ENCODE data around the gene XRCC3. TPM values are rescaled to one million over a fixed set of nuclear protein-coding genes. Genes with fewer than 3 reads are reported as not detected.
"Not testable (repeated sequence)": the region's sequence is repeated elsewhere in the genome, so short reads cannot be mapped to it uniquely, and the experiment has no call there.

Gene XRCC3
- total RNA-seq, 2 donors from 2014 or later = 37.3 to 112 TPM

GRCh38 chr14:103654619-103655018 lies 60.6 kb downstream of the XRCC3 start:
- Mint-ChIP-seq H3K9me3 (no peaks in the 10 kb centered on the region), H3K36me3 (peaks cover 13% of the 10 kb centered on the region)

GRCh38 chr14:103653805-103654204 lies 61.4 kb downstream of the XRCC3 start:
- peak in 1 of 2 donors; percentile 64 for ATAC-seq
- Mint-ChIP-seq H3K4me1 (ENCODE audit: low read depth in 2 of 2) (peaks cover 10 to 31% of the 10 kb centered on the region in 2 donors), H3K36me3 (peaks cover 12% of the 10 kb centered on the region), H3K27me3 (no peaks in the 10 kb centered on the region), H3K4me3 (no peak overlapping the region), H3K27ac (peak overlapping the region; percentile 9 to 88), H3K9me3 (no peaks in the 10 kb centered on the region)
- no peak for DNase-seq (ENCODE audit: low spot score)

More at GRCh38 chr14:103654619-103655018, 60.6 kb downstream of the XRCC3 start:
- Mint-ChIP-seq H3K27ac (peak overlapping the region; percentile 9 to 88), H3K4me1 (ENCODE audit: low read depth in 2 of 2) (peaks cover 10 to 31% of the 10 kb centered on the region in 2 donors), H3K27me3 (no peaks in the 10 kb centered on the region), H3K4me3 (no peak overlapping the region)
- ATAC-seq = no peak
- no peak for DNase-seq (ENCODE audit: low spot score)

DNA sequence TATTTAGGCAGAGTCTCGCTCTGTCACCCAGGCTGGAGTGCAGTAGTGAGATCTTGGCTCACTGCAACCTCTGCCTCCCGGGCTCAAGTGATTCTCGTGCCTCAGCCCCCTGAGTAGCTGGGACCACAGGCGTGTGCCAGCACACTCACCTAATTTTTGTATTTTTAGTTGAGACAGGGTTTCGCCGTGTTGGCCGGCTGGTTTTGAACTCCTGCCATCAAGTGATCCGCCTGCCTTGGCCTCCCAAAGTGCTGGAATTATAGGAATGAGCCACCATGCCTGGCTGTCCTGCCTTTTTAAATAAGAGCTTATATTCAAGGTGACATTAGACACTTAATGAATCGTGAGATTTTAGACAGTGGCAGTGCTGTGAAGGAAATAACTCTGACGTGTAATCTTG lies 61.9 kb downstream of the XRCC3 start:
- H3K4me3 Mint-ChIP-seq; ATAC-seq; DNase-seq (ENCODE audit: low spot score); H3K9me3 Mint-ChIP-seq; H3K27me3 Mint-ChIP-seq: not testable (repeated sequence)
- peaks cover 10 to 31% of the 10 kb centered on the region in 2 donors for H3K4me1 Mint-ChIP-seq (ENCODE audit: low read depth in 2 of 2)
- peak overlapping the region; percentile 9 to 88 for H3K27ac Mint-ChIP-seq
- peaks cover 12% of the 10 kb centered on the region for H3K36me3 Mint-ChIP-seq

DNA sequence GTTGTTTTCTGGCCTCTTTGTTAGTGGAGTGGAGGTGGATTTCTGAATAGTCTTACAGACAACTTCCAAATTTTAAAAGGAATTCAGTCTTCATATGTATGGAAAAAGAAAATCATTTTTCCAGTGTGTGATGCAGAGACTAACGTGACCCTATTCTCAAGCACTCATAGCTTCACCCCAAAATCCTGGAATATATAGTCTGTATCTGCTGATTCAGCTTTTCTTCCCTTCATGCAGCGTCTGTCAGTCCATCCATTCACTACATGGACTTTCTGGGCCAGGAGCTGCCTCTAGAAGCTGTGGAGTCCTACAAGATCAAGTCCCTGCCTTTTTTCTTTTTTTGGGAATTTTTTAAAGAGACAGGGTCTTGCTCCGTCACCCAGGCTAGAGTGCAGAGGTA lies 62.4 kb downstream of the XRCC3 start:
- Mint-ChIP-seq H3K36me3 (peaks cover 12% of the 10 kb centered on the region), H3K9me3 (no peaks in the 10 kb centered on the region), H3K4me1 (ENCODE audit: low read depth in 2 of 2) (peaks cover 10 to 28% of the 10 kb centered on the region in 2 donors), H3K27ac (no peak overlapping the region), H3K27me3 (no peaks in the 10 kb centered on the region), H3K4me3 (no peak overlapping the region)
- DNase-seq (ENCODE audit: low spot score) (no peak), ATAC-seq (no peak)

GRCh38 chr14:103651585-103651984 lies 63.7 kb downstream of the XRCC3 start:
- Mint-ChIP-seq H3K9me3 (no peaks in the 10 kb centered on the region), H3K4me3 (no peak overlapping the region), H3K27me3 (no peaks in the 10 kb centered on the region), H3K36me3 (peaks cover 11% of the 10 kb centered on the region), H3K27ac (peak overlapping the region in 1 of 2 donors; percentile 14), H3K4me1 (ENCODE audit: low read depth in 2 of 2) (peaks cover 9 to 31% of the 10 kb centered on the region in 2 donors)
- no peak for ATAC-seq
- DNase-seq (ENCODE audit: low spot score) = no peak

GRCh38 chr14:103650213-103650612 lies 65.0 kb downstream of the XRCC3 start:
- H3K27ac Mint-ChIP-seq = no peak overlapping the region
- no peak overlapping the region for H3K4me3 Mint-ChIP-seq
- peaks cover 7 to 34% of the 10 kb centered on the region in 2 donors for H3K4me1 Mint-ChIP-seq (ENCODE audit: low read depth in 2 of 2)
- DNase-seq (ENCODE audit: low spot score) = no peak
- H3K27me3 Mint-ChIP-seq = no peaks in the 10 kb centered on the region
- H3K36me3 Mint-ChIP-seq = peaks cover 8% of the 10 kb centered on the region
- no peak for ATAC-seq
- no peaks in the 10 kb centered on the region for H3K9me3 Mint-ChIP-seq

DNA sequence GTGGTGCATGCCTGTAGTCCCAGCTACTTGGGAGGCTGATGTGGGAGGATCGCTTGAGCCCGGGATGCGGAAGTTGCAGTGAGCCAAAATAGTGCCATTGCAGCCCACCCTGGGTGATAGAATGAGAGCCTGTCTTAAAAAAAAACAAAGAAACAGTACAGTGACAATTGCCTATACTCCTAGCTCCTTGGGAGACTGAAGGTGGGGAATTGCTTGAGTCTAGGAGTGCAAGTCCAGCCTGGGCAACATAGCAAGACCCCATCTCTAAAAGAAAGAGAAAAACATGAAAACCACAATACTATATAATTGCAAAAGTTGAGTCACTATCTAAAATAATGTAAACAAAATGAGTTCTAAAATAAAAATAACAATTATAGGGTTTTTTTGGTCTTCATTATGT lies 66.2 kb downstream of the XRCC3 start:
- Mint-ChIP-seq H3K4me3 (no peak overlapping the region), H3K4me1 (ENCODE audit: low read depth in 2 of 2) (peaks cover 11 to 29% of the 10 kb centered on the region in 2 donors), H3K27me3 (no peaks in the 10 kb centered on the region), H3K9me3 (no peaks in the 10 kb centered on the region), H3K36me3 (no peaks in the 10 kb centered on the region), H3K27ac (no peak overlapping the region)
- ATAC-seq (no peak), DNase-seq (ENCODE audit: low spot score) (no peak)

Other genes with a start within 250 kb of the XRCC3 start
- 1 to 10 TPM; 3.0 to 4.6 TPM for gene CKB, start 192.6 kb downstream of the XRCC3 start, total RNA-seq
- gene TRMT61A, start 186.3 kb downstream of the XRCC3 start, total RNA-seq = 10 to 100 TPM; 13.2 to 29.7 TPM
- gene BAG5, start 152.8 kb downstream of the XRCC3 start, total RNA-seq = 10 to 100 TPM; 27.4 to 29.6 TPM
- 10 to 100 TPM; 35.8 to 38.3 TPM for gene COA8, start 152.5 kb downstream of the XRCC3 start, total RNA-seq
- 100 to 1,000 TPM; 150 to 189 TPM for gene KLC1, start 86.2 kb downstream of the XRCC3 start, total RNA-seq
- gene ZFYVE21, start 359 bp upstream of the XRCC3 start, total RNA-seq = 10 to 100 TPM; 13.0 to 22.0 TPM
- 10 to 100 TPM; 14.4 to 25.7 TPM for gene PPP1R13B, start 132.1 kb upstream of the XRCC3 start, total RNA-seq
- gene TDRD9, start 213.0 kb upstream of the XRCC3 start, total RNA-seq = 1 to 10 TPM; 1.1 to 2.1 TPM
- not detected for gene RD3L, start 227.1 kb upstream of the XRCC3 start, total RNA-seq